Mesothelial cell of epicardium (in vitro differentiated cells): ENCODE measurements around the gene GRIK2. TPM values are rescaled to one million over a fixed set of nuclear protein-coding genes. Genes with fewer than 3 reads are reported as not detected.

Experiments used
- DNase-seq, 2 experiments: peaks; one replicate each; pipeline ENCODE4 v3.0.0; 2021; ENCODE audit warnings: low spot score in 2 of 2; ENCODE audit not compliant: unreplicated experiment in 2 of 2
- H3K27ac Mint-ChIP-seq: 2 replicates; pipeline ENCODE4 v1.8.0; 2021; ENCODE audit warnings: mixed read lengths
- H3K27me3 Mint-ChIP-seq: 2 replicates; pipeline ENCODE4 v1.8.0; 2021; ENCODE audit warnings: low read depth, mixed read lengths
- H3K36me3 Mint-ChIP-seq: 2 replicates; pipeline ENCODE4 v1.8.0; 2021; ENCODE audit warnings: mixed read lengths
- H3K4me1 Mint-ChIP-seq: 2 replicates; pipeline ENCODE4 v1.8.0; 2021; ENCODE audit warnings: mixed read lengths
- H3K4me3 Mint-ChIP-seq: 2 replicates; pipeline ENCODE4 v1.8.0; 2021; ENCODE audit warnings: mild to moderate bottlenecking, moderate library complexity, mixed read lengths
- H3K9me3 Mint-ChIP-seq: 2 replicates; pipeline ENCODE4 v1.8.0; 2021; ENCODE audit warnings: mixed read lengths
- CTCF ChIP-seq: fragments of 200-600 bp; sonication (generic); IDR thresholded peaks from one replicate; pipeline ENCODE4 v1.5.0; 2021; ENCODE audit warnings: antibody characterized with exemption; ENCODE audit not compliant: unreplicated experiment
- total RNA-seq: library from RNA; stranded (reverse); gene quantifications from 3 replicates; pipeline ENCODE4 v1.2.1, GENCODE V29; 2021

The GRIK2 gene
- total RNA-seq, 1 donor from 2014 or later: 3.2 TPM

- Mint-ChIP-seq H3K4me3 (no peak overlapping the region), H3K9me3 (no peaks in the 10 kb centered on the region), H3K36me3 (no peaks in the 10 kb centered on the region), H3K4me1 (peaks cover 20% of the 10 kb centered on the region), H3K27ac (no peak overlapping the region), H3K27me3 (peaks cover 2% of the 10 kb centered on the region)
- no peak for DNase-seq
- TF ChIP-seq CTCF: no peak
Measured at GRCh38 chr6:101528801-101529200, 135.3 kb downstream of the GRIK2 start.

GRCh38 chr6:101531538-101531937, 138.0 kb downstream of the GRIK2 start:
- H3K4me1 Mint-ChIP-seq: peaks cover 42% of the 10 kb centered on the region
- peaks cover 2% of the 10 kb centered on the region for H3K27me3 Mint-ChIP-seq
- H3K9me3 Mint-ChIP-seq: no peaks in the 10 kb centered on the region
- no peaks in the 10 kb centered on the region for H3K36me3 Mint-ChIP-seq
- TF ChIP-seq CTCF: no peak
- DNase-seq: no peak
- no peak overlapping the region for H3K27ac Mint-ChIP-seq
- H3K4me3 Mint-ChIP-seq: no peak overlapping the region

DNA sequence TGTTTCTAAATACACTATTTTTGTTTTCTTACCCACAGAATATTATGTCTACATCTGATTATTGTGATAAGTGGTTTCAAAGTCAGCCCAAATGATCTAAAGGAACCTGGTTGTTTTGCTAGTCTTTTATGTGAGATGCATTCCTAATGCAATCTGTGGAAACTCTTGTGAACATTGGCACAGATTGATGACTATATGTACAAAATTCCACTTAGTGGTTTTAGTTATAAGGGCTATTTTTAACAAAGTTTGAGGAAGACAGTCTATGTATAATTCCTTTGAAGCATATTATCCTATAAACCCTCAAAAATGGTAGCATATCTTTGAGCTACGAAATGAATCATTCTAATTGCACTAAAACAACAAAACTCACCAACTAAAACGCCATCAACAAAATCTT, 140.9 kb downstream of the GRIK2 start:
- no peak for DNase-seq
- Mint-ChIP-seq H3K4me3 (no peak overlapping the region), H3K9me3 (no peaks in the 10 kb centered on the region), H3K27me3 (peaks cover 2% of the 10 kb centered on the region), H3K27ac (peak overlapping the region; percentile 68), H3K4me1 (peaks cover 50% of the 10 kb centered on the region), H3K36me3 (no peaks in the 10 kb centered on the region)
- TF ChIP-seq CTCF: no peak

DNA sequence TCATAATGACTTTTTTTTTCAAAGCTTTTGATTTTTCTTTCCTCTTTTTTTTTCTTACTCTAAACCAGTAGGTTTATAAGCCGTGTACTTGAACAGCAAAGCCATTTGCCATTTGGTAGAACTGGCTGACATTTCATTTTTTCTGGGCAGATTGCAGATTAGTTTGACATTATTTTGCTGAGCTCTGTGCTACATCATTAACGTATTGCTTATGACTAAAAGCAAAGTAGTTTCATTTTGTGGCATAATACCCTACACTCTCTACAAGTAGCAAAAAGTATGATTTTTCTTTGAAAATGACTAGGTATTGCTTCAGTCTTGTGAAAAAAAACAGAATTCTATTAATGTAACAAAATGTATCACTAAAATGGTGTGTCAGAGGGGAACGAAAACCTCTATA, 141.3 kb downstream of the GRIK2 start:
- peak overlapping the region; percentile 16 for H3K4me3 Mint-ChIP-seq
- no peak for DNase-seq
- no peaks in the 10 kb centered on the region for H3K9me3 Mint-ChIP-seq
- no peaks in the 10 kb centered on the region for H3K27me3 Mint-ChIP-seq
- peaks cover 54% of the 10 kb centered on the region for H3K4me1 Mint-ChIP-seq
- H3K36me3 Mint-ChIP-seq: no peaks in the 10 kb centered on the region
- H3K27ac Mint-ChIP-seq: peak overlapping the region; percentile 68
- no peak for TF ChIP-seq CTCF

- H3K9me3 Mint-ChIP-seq: no peaks in the 10 kb centered on the region
- DNase-seq: no peak
- peaks cover 52% of the 10 kb centered on the region for H3K4me1 Mint-ChIP-seq
- H3K36me3 Mint-ChIP-seq: no peaks in the 10 kb centered on the region
- H3K4me3 Mint-ChIP-seq: no peak overlapping the region
- no peak overlapping the region for H3K27ac Mint-ChIP-seq
- H3K27me3 Mint-ChIP-seq: no peaks in the 10 kb centered on the region
- TF ChIP-seq CTCF: no peak
Measured at GRCh38 chr6:101537753-101538316, 144.3 kb downstream of the GRIK2 start.
